ENCODE results near the gene EZH2.

GRCh38 chr7:148796841-148797240, 87.2 kb downstream of the EZH2 start:
- TF ChIP-seq POLR2AphosphoS5 (IDR thresholded peaks at IDR 0.05; ENCODE audit: low read depth, low read length) (no peak), POLR2A (IDR thresholded peaks at IDR 0.05; ENCODE audit: low read depth, low read length) (no peak), TAF1 (IDR thresholded peaks at IDR 0.05; ENCODE audit: borderline replicate concordance, low read depth, low read length) (no peak)

Data from GM12892 (cell line).